CD4-positive, alpha-beta T cell (primary cell): Measurements from ENCODE around the gene YPEL2. TPM values are rescaled to one million over a fixed set of nuclear protein-coding genes. Genes with fewer than 3 reads are reported as not detected.

ENCODE experiments used
- ATAC-seq: fragments of 200-7000 bp; cut with Tn5 transposase; one replicate; pipeline ENCODE4 v1.10.0; 2022; ENCODE audit warnings: mild to moderate bottlenecking; ENCODE audit not compliant: poor library complexity
- CTCF ChIA-PET: fragments of 350-600 bp; sonication (Branson Sonifier 250); formaldehyde crosslinking; loops from one replicate; lab custom pipeline; 2021; ENCODE audit warnings: antibody characterized with exemption, inconsistent platforms; lab: Charles Lee
- POLR2A ChIA-PET: fragments of 350-600 bp; sonication (Branson Sonifier 250); formaldehyde crosslinking; loops from one replicate; lab custom pipeline; 2021; ENCODE audit warnings: antibody characterized with exemption, inconsistent platforms; lab: Charles Lee
- DNase-seq, 14 experiments: peaks; one replicate each; pipeline ENCODE4 v3.0.0-alpha.2; 2013 to 2020; ENCODE audit warnings: mixed read lengths in 2 of 14
- H3K27ac ChIP-seq, 2 donors: one replicate each; pipeline versions ENCODE4 v1.5.1 to v1.7.0; 2013; ENCODE audit warnings: low read length in 2 of 2, low read depth in 1 of 2, mild to moderate bottlenecking in 1 of 2
- H3K27me3 ChIP-seq, 2 experiments: 1 replicate in 1 of 2; 2 replicates in 1 of 2; pipeline versions ENCODE4 v1.6.1 to v1.7.0; 2013; ENCODE audit warnings: low read length in 2 of 2, control low read depth in 1 of 2, mild to moderate bottlenecking in 1 of 2, moderate library complexity in 1 of 2; ENCODE audit not compliant: insufficient read depth in 2 of 2, control insufficient read depth in 1 of 2
- H3K36me3 ChIP-seq: one replicate; pipeline ENCODE4 v1.6.1; 2013; ENCODE audit warnings: low read length, control low read depth; ENCODE audit not compliant: insufficient read depth
- H3K4me1 ChIP-seq: one replicate; pipeline ENCODE4 v1.6.1; 2013; ENCODE audit warnings: low read length, control low read depth; ENCODE audit not compliant: insufficient read depth
- H3K4me3 ChIP-seq: one replicate; pipeline ENCODE4 v1.5.1; 2013; ENCODE audit warnings: mild to moderate bottlenecking, low read length, moderate library complexity
- H3K9me3 ChIP-seq, 2 experiments: 1 replicate in 1 of 2; 2 replicates in 1 of 2; pipeline versions ENCODE4 v1.6.1 to v1.7.0; 2013; ENCODE audit warnings: low read length in 2 of 2, mild to moderate bottlenecking in 2 of 2, control low read depth in 1 of 2, moderate library complexity in 1 of 2; ENCODE audit not compliant: control insufficient read depth in 1 of 2, insufficient read depth in 1 of 2
- H3K27ac Mint-ChIP-seq: one replicate; pipeline ENCODE4 v1.8.0; 2020; ENCODE audit warnings: mixed read lengths
- H3K27me3 Mint-ChIP-seq: one replicate; pipeline ENCODE4 v1.8.0; 2021; ENCODE audit warnings: mixed read lengths
- H3K36me3 Mint-ChIP-seq: one replicate; pipeline ENCODE4 v1.8.0; 2021; ENCODE audit warnings: low read depth, mixed read lengths
- H3K4me1 Mint-ChIP-seq: one replicate; pipeline ENCODE4 v1.8.0; 2021; ENCODE audit warnings: low read depth, mixed read lengths
- H3K4me3 Mint-ChIP-seq: one replicate; pipeline ENCODE4 v1.8.0; 2020; ENCODE audit warnings: mild to moderate bottlenecking, mixed read lengths
- H3K9me3 Mint-ChIP-seq: one replicate; pipeline ENCODE4 v1.8.0; 2020; ENCODE audit warnings: mixed read lengths
- CTCF ChIP-seq: fragments of 200-600 bp; IDR thresholded peaks from one replicate; pipeline ENCODE4 v1.8.0; 2022; ENCODE audit warnings: antibody characterized with exemption, mild to moderate bottlenecking
- intact Hi-C, 2 experiments: fragments of 100-400 bp; cut with DNase I in 1 of 2; cut with micrococcal nuclease in 1 of 2; formaldehyde crosslinking; loops; one replicate each; pipeline versions ENCODE4 v1.15.1 to v1.9.0; 2023 to 2025; cut with DNase I, micrococcal nuclease
- total RNA-seq, 174 experiments: library from RNA in 2 of 174; stranded (reverse) in 2 of 174; gene quantifications; one replicate each; pipeline ENCODE4 v1.2.3 and lab custom pipeline; 2021 to 2026

The YPEL2 gene
- total RNA-seq, 2 experiments from 2014 or later = 69.1 to 71.6 TPM

- CTCF ChIA-PET = no interaction called here
- H3K4me1 Mint-ChIP-seq = no peaks in the 10 kb centered on the region
Observed at GRCh38 chr17:59397316-59398073, 66.0 kb downstream of the YPEL2 start.

GRCh38 chr17:59399914-59400313 lies 68.5 kb downstream of the YPEL2 start:
- H3K4me3 Mint-ChIP-seq = no peak overlapping the region
- H3K27ac Mint-ChIP-seq = no peak overlapping the region
- Histone ChIP-seq H3K27ac (no peak overlapping the region), H3K36me3 (peaks cover 53% of the 10 kb centered on the region), H3K4me3 (no peak overlapping the region), H3K4me1 (no peaks in the 10 kb centered on the region), H3K9me3 (no peaks in the 10 kb centered on the region), H3K27me3 (no peaks in the 10 kb centered on the region)
- H3K27me3 Mint-ChIP-seq = no peaks in the 10 kb centered on the region
- no peaks in the 10 kb centered on the region for H3K9me3 Mint-ChIP-seq
- intact Hi-C loops = no loop called here
- no peaks in the 10 kb centered on the region for H3K4me1 Mint-ChIP-seq
- ChIA-PET POLR2A (no interaction called here), CTCF (no interaction called here)
- H3K36me3 Mint-ChIP-seq = peaks cover 74% of the 10 kb centered on the region
- DNase-seq (no peak), ATAC-seq (no peak)
- no peak for TF ChIP-seq CTCF

More at GRCh38 chr17:59397316-59398073, 66.0 kb downstream of the YPEL2 start:
- H3K9me3 Mint-ChIP-seq = no peaks in the 10 kb centered on the region
- H3K4me3 Mint-ChIP-seq = no peak overlapping the region
- Histone ChIP-seq H3K36me3 (peaks cover 47% of the 10 kb centered on the region), H3K9me3 (no peaks in the 10 kb centered on the region), H3K4me1 (no peaks in the 10 kb centered on the region), H3K27ac (no peak overlapping the region), H3K4me3 (no peak overlapping the region), H3K27me3 (no peaks in the 10 kb centered on the region)
- ATAC-seq = no peak
- POLR2A ChIA-PET = no interaction called here
- TF ChIP-seq CTCF = no peak
- H3K27ac Mint-ChIP-seq = no peak overlapping the region
- intact Hi-C loops = no loop called here
- no peaks in the 10 kb centered on the region for H3K27me3 Mint-ChIP-seq
- peaks cover 63% of the 10 kb centered on the region for H3K36me3 Mint-ChIP-seq
- no peak for DNase-seq

GRCh38 chr17:59400858-59401257 lies 69.4 kb downstream of the YPEL2 start:
- POLR2A ChIA-PET = interaction anchor here (0.7 kb wide), 1 partner anchor 66 kb away, joined by 4 read pairs; no protein-coding TSS in a partner anchor
- CTCF ChIA-PET = interaction anchor here (0.6 kb wide), 1 partner anchor 56 kb away, joined by 3 read pairs; no protein-coding TSS in a partner anchor
- intact Hi-C loops = no loop called here
- peaks cover 70% of the 10 kb centered on the region for H3K36me3 Mint-ChIP-seq
- H3K4me3 Mint-ChIP-seq = no peak overlapping the region
- Histone ChIP-seq H3K27ac (no peak overlapping the region), H3K27me3 (no peaks in the 10 kb centered on the region), H3K36me3 (peaks cover 48% of the 10 kb centered on the region), H3K4me1 (no peaks in the 10 kb centered on the region), H3K4me3 (no peak overlapping the region), H3K9me3 (no peaks in the 10 kb centered on the region)
- no peak for DNase-seq
- no peaks in the 10 kb centered on the region for H3K9me3 Mint-ChIP-seq
- no peaks in the 10 kb centered on the region for H3K4me1 Mint-ChIP-seq
- no peak for ATAC-seq
- H3K27me3 Mint-ChIP-seq = no peaks in the 10 kb centered on the region
- TF ChIP-seq CTCF = no peak
- H3K27ac Mint-ChIP-seq = no peak overlapping the region
